PC-3 (cell line): Measurements from ENCODE around the gene AURKB.

Experiments
- EZH2phosphoT487 ChIP-seq: fragments of 300-600 bp; sonication (generic); IDR thresholded peaks from 2 replicates; pipeline ENCODE4 v1.6.1; 2018; ENCODE audit warnings: mild to moderate bottlenecking, antibody characterized with exemption, low read length, borderline replicate concordance
- TF ChIP-seq, protein P1 (sequence below): fragments of 300-600 bp; sonication (generic); conservative IDR thresholded peaks from 2 replicates; pipeline ENCODE4 v1.5.1; 2017; ENCODE audit warnings: antibody characterized with exemption, low read depth, mild to moderate bottlenecking, low read length

DNA sequence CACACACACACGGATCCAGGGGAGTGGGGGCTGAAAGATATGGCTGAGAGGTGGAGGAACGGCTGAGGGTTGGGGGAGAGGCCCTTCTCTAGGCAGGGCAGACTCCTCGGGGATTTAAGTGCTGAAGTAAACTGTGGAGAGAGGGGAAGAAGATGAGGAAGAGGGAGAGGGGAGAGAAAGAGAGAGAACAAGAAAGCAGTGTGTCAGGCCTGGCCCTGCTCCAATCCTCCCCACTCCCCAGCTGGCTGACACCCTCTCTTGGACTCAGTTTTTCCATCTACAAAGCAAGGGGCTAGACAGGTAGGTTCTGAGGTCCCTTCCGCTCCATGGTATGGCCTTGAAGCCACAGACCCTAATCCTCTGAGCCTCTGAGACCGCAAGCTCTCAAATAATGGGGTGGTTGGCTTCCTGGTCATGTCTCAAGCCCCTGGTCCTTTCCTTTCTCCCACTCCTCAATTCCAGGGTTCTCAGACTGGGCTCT is 49.6 kb downstream of the AURKB start:
- TF ChIP-seq, protein P1, sequence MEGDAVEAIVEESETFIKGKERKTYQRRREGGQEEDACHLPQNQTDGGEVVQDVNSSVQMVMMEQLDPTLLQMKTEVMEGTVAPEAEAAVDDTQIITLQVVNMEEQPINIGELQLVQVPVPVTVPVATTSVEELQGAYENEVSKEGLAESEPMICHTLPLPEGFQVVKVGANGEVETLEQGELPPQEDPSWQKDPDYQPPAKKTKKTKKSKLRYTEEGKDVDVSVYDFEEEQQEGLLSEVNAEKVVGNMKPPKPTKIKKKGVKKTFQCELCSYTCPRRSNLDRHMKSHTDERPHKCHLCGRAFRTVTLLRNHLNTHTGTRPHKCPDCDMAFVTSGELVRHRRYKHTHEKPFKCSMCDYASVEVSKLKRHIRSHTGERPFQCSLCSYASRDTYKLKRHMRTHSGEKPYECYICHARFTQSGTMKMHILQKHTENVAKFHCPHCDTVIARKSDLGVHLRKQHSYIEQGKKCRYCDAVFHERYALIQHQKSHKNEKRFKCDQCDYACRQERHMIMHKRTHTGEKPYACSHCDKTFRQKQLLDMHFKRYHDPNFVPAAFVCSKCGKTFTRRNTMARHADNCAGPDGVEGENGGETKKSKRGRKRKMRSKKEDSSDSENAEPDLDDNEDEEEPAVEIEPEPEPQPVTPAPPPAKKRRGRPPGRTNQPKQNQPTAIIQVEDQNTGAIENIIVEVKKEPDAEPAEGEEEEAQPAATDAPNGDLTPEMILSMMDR: no peak
- no peak for TF ChIP-seq EZH2phosphoT487
